HG03565 (cell line): Measurements from ENCODE around the gene HIPK3.
"Not testable (repeated sequence)": the region's sequence is repeated elsewhere in the genome, so short reads cannot be mapped to it uniquely, and the experiment has no call there.

Experiments
- ATAC-seq: cut with Tn5 transposase; IDR thresholded peaks from one replicate; pipeline ENCODE4 v1.9.1; 2021; ENCODE audit warnings: mild to moderate bottlenecking, moderate library complexity; ENCODE audit not compliant: unreplicated experiment

Gene HIPK3

DNA sequence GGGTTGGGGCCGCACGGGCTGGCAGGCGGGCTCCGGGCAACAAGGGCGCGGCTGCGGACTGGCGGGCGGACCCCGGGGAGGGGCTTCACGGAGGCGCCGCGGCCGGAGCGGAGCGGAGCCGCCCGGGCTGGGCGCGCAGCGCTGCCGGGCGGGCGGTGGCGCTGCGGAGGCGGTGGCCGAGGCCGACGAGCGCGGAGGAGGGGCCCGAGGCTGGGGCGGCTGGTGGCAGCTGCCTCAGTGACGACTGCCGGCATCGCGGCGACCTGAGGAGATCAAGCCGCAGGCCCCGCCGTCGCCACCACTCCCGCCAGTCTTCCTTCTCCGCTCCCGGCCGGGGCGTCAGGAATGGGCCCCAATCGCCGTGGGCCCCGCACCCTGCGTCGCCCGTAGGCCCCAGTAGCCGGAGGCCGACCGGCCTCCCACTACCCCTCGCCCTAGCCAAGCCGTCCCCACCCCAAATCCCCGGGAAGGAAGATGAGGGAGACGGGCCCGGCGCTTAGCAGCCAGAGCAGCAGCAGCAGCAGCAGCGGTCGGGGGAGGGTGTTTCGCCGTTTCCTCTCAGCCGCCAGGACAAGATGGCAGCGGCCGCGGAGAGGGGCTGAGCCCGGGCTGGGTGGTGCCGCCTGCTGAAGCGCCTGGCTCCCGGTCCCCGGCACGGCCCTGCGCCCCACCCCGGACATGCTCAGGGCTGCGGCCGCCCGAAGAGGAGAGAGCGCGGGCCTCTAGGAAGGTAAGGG is at the start of gene HIPK3:
HIPK3 (plus strand) TSS at position 222 of the 737 bp plus-strand sequence.
- peak; percentile 75 for ATAC-seq

DNA sequence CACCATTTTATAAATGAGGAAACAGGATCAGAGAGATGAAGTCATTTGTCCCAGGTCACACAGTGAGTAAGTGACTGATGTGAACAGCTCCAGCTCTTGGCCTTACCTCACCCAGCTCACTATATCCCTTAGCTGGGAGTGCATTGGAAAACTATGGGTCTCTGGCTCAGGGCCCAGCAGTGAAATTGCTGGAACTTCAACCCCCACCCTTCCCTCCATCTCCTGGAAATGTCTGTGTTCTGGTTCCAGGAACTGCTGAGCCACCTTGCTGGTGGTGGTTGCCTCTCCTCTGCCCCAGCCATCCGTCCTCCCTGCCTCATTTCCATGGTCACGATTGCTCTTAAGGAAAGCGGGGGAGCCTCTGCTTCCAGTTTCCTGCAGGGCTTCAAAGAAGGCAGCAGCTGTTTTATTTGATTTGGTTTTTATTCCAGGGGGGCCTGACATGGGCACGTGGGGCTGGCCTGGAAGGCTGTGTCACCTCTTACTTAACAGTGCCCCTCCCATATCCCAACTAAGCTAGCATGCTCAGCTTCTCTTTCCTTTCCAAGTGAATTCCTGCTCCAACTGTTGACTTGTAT is 49.7 kb upstream of the HIPK3 start:
- no peak for ATAC-seq

DNA sequence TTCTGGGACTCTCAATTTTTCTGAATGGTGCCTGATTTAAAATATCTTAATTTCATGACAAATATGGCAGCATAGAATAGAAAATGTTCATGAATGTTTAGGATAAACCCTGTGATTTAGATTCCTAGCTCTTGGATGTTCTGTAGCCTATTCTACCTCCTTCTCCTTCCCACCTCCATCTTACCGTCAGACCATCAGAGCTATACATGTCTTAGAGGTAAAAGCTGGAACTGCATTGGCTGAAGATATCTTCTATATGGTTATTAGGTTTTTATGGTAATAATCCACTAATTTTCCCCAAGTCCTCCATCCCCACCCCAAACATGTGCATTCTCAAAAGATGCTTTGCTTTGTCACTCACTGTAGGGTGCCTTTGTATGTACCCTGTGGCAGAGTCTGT is 49.0 kb upstream of the HIPK3 start:
- no peak for ATAC-seq

DNA sequence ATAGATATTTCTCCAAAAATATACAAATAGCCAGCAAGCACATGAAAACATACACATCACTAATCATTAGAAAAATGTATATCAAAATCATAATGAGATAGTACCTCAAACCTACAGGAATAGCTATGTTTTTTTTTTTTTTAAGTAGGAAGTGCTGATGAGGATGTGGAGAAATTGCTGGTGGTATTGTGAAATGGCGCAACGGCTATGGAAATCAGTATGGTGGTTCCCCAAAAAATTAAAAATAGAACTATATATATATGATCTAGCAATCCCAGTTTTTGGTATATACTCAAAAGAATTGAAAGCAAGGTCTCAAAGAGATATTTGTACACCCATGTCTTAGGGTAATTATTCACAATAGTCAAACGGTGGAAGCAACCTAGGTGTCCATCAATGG is 46.0 kb upstream of the HIPK3 start:
- no peak for ATAC-seq

DNA sequence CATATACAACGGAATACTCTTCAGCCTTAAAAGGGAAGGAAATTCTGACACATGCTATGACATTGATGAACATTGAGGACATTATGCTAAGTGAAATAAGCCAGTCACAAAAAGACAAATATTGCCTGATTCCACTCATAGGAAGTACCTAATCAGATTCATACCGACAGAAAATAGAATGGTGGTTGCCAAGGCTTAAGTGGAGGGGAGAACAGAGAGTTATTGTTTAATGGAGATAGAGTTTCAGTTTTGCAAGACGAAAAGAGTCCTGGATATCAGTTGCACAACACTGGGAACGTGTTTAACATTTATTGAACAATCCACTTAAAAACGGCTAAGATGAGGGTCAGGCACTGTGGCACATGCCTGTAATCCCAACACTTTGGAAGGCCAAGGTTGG is 45.6 kb upstream of the HIPK3 start:
- no peak for ATAC-seq

DNA sequence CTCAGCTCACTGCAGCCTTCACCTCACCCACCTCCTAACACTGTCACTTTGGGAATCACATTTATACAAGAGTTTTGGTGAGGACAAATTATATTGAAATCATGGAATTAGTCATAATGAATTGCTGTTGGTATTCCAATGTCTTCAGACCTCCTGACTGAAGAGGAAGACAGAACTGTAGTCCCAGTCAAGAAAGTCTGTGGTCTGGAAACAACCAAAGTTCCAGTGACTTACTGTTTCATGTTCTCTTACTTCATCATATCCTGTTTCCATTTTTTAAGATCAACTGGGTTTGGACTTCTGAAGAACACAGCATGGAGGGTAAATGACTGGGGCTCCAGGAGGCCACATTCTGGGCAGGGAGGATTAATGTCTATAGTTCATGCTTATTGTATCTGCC is 43.0 kb upstream of the HIPK3 start:
- no peak for ATAC-seq

DNA sequence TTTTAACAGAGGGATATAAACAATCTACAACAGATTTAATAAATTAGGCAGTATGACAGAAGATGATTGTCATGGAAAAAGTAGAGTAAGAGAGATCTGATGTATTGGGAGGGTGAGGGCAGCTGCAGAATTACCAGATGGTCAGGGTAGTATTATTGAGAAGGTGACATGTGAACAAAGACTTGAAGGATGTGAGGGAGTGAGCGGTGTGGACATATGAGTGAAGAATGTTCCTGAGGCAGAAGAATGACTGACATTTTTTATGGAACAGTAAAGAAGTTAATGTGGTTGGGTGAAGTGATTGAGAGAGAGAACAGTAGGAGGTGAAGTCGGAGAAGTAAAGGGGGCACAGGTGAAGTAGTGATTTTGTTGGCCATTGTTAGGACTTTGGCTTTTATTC is 42.4 kb upstream of the HIPK3 start:
- ATAC-seq = no peak

DNA sequence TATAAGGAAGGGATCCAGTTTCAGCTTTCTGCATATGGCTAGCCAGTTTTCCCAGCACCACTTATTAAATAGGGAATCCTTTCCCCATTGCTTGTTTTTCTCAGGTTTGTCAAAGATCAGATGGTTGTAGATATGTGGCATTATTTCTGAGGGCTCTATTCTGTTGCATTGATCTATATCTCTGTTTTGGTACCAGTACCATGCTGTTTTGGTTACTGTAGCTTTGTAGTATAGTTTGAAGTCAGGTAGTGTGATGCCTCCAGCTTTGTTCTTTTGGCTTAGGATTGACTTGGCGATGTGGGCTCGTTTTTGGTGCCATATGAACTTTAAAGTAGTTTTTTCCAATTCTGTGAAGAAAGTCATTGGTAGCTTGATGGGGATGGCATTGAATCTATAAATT is 40.5 kb upstream of the HIPK3 start:
- ATAC-seq = not testable (repeated sequence)

DNA sequence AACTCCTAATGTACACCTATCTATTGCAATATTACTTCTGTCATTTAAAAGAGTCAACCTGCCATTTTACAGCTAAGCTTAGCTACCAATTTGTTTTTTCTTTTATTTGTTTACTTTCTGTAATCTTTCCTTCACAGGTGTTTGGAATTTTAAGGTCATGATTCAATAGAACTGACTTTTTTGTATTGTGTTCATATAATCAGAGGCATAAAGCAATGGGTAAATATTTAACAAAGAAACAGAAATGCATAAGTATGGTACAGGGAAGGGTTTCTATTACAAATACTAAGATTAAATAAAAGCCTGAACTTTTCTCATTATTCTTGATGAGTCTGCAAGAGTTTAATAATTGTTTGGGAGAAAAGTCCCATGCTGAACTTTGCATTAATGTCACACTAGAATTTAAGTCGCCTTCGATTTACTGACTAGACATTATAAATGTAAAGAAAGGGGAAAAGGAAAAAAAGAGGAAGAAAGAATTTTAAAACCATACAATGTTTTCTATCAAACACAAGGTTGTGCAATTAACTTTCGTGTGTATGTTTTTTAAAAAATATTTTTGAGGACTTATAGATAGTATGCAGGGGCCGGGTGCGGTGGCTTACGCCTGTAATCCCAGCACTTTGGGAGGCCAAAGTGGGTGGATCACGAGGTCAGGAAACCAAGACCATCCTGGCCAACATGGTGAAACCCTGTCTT is 35.0 kb upstream of the HIPK3 start:
- no peak for ATAC-seq

DNA sequence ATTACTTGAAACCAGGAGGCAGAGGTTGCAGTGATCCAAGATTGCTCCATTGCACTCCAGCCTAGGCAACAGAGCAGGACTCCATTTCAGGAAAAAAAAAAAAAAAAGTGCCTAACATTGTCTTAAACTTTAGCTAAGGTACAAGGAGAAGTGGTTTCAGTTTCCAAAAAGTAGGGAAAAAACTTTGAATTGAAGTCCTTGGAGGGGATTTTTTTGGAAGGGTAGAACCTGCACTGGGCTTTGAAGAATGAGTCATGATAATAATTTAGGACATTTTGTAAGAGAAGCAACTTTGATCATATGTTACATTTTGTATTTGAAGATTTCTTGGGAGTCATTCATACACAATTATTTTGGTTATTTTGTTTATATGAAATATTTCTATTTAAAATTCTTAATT is 31.8 kb upstream of the HIPK3 start:
- ATAC-seq = no peak

DNA sequence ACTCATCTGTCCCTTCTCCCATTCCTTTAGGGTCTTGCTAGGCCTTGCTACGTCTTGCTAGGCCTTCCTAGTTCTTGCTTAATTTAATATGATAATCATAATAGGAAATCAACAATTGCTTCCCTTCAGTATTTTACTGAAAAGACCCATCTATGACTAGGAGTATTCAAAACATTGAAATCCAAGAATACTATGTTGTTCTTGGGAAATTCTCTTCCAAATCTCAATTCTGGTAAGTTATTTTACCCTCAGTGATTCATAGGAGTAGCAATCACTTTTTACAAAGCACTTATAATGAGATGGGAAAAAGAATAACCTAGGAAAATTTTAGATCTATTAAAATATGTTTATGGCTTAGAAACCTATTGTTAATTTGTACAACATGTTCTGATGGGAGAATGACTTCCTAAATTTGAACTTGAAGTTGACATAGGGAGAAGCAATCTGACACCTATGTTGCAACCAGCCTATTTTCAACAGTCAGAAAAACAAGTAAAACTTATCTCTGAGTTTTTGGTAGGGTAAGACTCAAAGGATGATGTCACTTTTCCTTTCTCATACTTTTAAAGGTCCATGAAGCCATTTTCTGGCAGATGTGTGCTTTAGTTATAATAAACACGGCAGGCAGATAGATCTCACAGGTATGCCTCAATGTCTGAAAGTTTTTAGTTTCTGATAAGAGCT is 29.5 kb upstream of the HIPK3 start:
- no peak for ATAC-seq

DNA sequence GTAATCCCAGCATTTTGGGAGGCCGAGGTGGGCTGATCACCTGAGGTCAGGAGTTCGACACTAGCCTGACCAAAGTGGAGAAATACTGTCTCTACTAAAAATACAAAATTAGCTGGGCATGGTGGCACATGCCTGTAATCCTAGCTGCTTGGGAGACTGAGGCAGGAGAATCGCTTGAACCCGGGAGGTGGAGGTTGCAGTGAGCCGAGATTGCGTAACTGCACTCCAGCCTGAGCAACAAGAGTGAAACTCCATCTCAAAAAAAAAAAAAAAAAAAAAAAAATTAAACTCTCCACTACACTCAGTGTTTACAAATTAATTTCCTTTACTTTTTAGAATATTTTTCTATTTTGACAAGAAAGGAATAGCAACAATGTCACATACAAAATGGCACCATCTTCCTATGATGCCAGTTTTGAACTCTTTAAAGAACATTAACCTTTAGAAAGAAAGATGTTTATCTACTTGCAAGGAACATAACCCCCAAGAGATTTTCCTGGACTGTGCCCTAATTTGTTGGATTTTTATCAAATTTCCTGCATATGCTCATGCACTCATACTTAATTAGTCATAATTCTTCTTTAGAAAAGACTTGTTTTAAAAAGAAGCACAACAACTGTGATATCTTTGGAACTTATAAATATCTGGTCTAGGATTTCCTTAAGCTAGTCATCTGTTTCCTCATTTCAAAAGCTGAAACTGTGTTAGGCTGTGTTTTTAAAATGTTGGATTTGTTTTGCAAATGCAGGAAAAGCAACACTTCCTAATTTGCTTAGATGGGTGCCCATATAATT is 22.6 kb upstream of the HIPK3 start:
- ATAC-seq = no peak

DNA sequence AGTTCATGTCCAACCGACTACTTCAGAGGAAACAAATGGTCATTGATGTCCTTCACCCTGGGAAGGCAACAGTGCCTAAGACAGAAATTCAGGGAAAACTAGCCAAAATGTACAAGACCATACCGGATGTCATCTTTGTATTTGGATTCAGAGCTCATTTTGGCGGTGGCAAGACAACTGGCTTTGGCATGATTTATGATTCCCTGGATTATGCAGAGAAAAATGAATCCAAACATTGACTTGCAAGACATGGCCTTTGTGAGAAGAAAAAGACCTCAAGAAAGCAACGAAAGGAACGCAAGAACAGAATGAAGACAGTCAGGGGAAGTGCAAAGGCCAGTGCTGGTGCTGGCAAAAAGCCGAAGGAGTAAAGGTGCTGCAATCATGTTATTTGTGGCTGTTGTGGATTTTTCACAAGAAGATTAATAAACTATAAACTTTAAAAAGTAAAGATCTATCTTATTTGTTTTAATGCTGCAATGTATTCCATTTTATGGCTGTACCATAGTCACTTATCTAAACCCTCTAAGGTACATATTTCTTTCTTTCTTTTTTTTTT is 20.1 kb upstream of the HIPK3 start:
- no peak for ATAC-seq

DNA sequence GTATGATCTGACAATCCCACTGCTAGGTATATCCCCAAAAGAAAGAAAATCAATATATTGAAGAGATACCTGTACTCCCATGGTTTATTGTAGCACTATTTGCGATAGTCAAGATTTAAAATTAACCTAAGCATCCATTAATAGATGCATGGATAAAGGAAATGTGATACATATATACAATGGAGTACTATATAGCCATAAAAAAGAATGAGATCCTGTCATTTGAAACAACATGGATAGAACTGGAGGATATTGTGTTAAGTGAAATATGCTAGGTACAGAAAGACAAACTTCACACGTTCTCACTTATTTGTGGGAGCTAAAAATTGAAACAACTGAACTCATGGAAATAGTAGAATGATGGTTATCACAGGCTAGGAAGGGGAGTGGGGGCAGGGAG is 14.6 kb upstream of the HIPK3 start:
- no peak for ATAC-seq

DNA sequence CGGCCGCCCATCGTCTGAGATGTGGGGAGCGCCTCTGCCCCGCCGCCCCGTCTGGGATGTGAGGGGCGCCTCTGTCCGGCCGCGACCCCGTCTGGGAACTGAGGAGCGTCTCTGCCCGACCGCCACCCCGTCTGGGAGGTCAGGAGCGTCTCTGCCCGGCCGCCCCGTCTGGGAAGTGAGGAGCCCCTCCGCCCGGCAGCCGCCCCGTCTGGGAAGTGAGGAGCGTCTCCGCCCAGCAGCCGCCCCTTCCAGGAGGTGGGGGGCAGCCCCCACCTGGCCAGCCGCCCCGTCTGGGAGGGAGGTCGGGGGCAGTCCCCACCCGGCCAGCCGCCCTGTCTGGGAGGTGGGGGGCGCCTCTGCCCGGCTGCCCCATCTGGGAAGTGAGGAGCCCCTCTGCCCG is 13.5 kb upstream of the HIPK3 start:
- not testable (repeated sequence) for ATAC-seq

DNA sequence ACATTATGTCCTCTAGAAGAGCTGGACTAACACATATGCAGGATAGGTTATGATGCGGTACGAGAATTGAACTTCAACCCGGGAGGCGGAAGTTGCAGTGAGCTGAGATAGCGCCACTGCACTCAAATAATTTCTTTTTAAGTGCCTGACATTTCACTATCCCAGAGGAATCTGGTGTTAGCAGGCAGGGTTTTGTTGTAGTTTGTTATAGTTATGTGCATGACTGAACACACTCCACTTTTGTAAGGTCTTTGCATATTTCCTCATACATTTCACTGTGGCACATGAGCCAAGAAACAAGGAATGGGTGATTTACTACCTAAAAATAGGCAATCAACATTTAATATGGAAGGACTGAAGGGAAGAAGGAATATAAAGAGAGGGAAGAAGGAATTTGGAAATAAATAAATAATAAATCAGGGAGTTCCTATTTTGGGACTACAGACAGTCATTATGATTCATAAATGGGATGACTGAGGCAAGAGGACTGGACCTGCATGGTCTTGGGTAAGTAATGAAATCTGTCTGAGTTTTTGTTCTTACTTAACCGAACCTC is 8.7 kb upstream of the HIPK3 start:
- ATAC-seq = no peak

DNA sequence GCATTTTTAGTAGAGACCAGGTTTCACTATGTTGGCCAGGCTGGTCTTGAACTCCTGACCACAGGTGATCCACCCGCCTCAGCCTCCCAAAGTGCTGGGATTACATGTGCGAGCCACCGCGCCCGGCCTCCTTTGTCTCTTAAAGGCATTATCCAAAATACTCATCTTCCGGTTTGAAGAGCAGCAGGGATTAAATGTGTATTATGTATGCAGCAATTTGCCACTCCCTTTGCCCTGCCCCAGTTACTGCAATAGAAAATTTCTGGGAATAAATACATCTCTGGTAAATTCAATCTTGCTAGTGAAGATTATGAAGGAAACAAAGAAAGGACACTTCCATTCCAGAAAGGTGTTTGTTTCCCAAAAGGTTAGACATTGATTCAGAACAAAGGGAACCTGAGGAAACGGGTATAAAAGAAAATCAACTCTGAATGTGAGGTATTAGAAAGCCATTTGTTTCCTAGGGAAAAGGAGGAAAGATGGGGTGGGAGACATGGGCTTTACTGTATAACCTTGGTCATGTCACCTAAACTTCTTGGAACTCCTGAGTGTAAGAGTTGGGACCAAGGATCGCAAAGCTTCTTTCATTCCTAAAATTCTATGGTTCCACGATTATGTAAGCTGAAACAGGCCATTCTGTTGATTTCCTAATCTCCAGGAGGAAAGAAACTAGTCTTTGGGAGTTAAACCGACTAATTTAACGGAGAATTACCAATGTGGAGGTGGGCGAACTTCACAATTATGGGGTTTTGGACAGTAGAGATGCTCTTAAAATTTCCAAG is 959 bp upstream of the HIPK3 start:
- no peak for ATAC-seq

DNA sequence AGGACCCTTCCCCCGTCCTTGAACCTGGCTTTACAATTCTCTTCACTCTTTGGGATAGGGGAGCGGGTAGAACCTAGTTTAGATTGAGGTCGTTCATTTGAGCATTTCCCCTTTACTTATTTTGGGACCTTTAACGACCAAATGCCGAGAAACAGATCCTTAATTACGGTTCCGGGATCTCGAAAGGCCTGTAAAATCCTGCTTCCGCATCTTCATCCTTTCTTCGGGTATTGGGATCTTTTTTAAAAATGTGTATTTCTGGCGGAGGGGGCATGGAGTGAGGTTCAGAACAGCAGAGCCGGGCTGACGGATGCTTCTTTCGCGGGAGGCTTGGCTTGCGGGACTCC is 395 bp upstream of the HIPK3 start:
- no peak for ATAC-seq

DNA sequence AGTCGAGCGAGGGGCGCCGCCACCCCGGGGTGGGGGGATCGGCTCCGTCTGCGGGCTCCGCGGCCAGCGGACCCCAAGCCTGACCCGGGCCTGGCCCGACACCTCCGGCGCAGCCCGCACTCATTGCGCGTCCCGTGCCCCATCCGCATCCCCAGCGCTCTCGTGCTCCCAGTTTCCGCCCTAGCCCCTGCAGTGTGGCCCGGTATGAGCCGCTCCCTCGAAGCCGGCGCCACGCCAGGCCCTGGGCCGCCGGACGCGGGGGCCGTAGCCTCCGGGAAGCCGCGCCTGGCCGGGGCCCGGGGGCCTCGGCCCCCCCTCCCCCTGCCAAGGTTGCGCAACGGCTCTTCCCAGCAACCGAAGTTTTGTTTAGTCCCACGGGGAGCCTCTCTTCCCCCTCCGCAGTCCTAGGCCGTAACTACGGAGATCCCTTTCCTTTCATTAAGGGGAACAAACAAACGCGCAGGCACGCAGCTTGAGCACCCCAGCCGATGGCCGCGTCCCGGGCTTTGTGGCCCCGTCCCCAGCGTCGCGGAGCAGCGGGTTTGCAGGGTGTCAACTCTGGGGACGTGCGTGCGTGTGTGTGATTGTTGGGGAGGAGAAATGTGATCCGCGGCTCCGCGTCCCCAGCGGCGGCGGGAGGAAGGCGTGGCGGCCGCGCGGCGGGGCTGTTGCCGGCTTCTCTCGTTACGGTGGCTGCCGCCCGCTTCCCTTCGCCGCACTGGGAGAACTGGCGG is 883 bp downstream of the HIPK3 start:
- ATAC-seq = peak; percentile 21
